K562 (cell line): Measurements from ENCODE around the gene POPDC2. TPM values are rescaled to one million over a fixed set of nuclear protein-coding genes. Genes with fewer than 3 reads are reported as not detected.
A peak's percentile ranks its signal among the peaks of the same experiment; 100 is the strongest.

ENCODE experiments used
- ATAC-seq: fragments of 200-7000 bp; cut with Tn5 transposase; 3 replicates; pipeline ENCODE4 v1.9.1; 2020; ENCODE audit warnings: moderate library complexity
- BruUV-seq: library from RNA; stranded (reverse); fragments of 400-500 nt; replicated peaks from 2 replicates; lab custom pipeline; 2021; lab: Mats Ljungman, UMichigan
- CTCF ChIA-PET: fragments of 300-600 bp; formaldehyde crosslinking; extraction: SDS; loops from one replicate; lab custom pipeline; 2021; ENCODE audit warnings: low intra/inter-chr PET ratio; lab: Yijun Ruan, JAX
- POLR2A ChIA-PET: fragments of 300-600, 350-650 bp; sonication (Branson Sonifier 250); formaldehyde crosslinking; extraction: SDS; loops from one replicate; lab custom pipeline; 2021; ENCODE audit warnings: antibody characterized with exemption, inconsistent platforms; lab: Yijun Ruan, JAX
- DNase-seq, 4 experiments: peaks; one replicate each; pipeline versions ENCODE4 v3.0.0 to v3.0.0-alpha.2; 2011 to 2018; ENCODE audit warnings: low spot score in 3 of 4, mixed read lengths in 3 of 4; ENCODE audit errors: extremely low read depth in 1 of 4
- FAIRE-seq: peaks from 2 replicates; lab custom pipeline; 2011; peaks lifted over from hg19 to GRCh38; lab: Jason Lieb, UNC
- H2AFZ ChIP-seq: 2 replicates; pipeline ENCODE4 v1.6.0; 2011; ENCODE audit warnings: low read depth, low read length, control low read depth, inconsistent platforms
- H3K27ac ChIP-seq: fragments of 200-600 bp; 3 replicates; pipeline ENCODE4 v1.8.0; 2011; ENCODE audit warnings: low read depth, mild to moderate bottlenecking, control low read depth, inconsistent platforms, low read length, moderate library complexity, mixed read lengths; ENCODE audit errors: extremely low read depth
- H3K27me3 ChIP-seq, 2 experiments: fragments of 300-600 bp in 1 of 2; 2 replicates in 1 of 2; 3 replicates in 1 of 2; pipeline versions ENCODE4 v1.6.0 to v1.8.0; 2011; ENCODE audit warnings: inconsistent platforms in 2 of 2, low read length in 2 of 2, mild to moderate bottlenecking in 1 of 2, mixed read lengths in 1 of 2, moderate library complexity in 1 of 2; ENCODE audit not compliant: control insufficient read depth in 2 of 2, insufficient read depth in 2 of 2
- H3K36me3 ChIP-seq: fragments of 300-600 bp; 3 replicates; pipeline ENCODE4 v1.8.0; 2011; ENCODE audit warnings: mild to moderate bottlenecking, low read length, inconsistent platforms; ENCODE audit not compliant: control insufficient read depth, insufficient read depth
- H3K4me1 ChIP-seq, 2 experiments: fragments of 200-600 bp in 1 of 2; replicated peaks in 1 of 2; 2 replicates in 1 of 2; 3 replicates in 1 of 2; pipeline versions ENCODE4 v1.5.1 to v1.8.0; 2011; ENCODE audit warnings: inconsistent platforms in 2 of 2, low read length in 2 of 2, mild to moderate bottlenecking in 1 of 2, mixed read lengths in 1 of 2, moderate library complexity in 1 of 2; ENCODE audit not compliant: control insufficient read depth in 2 of 2, insufficient read depth in 2 of 2
- H3K4me2 ChIP-seq: 2 replicates; pipeline ENCODE4 v1.6.1; 2011; ENCODE audit warnings: low read length, control low read depth, inconsistent platforms, mixed read lengths; ENCODE audit not compliant: insufficient read depth
- H3K4me3 ChIP-seq: fragments of 200-600 bp; sonication (generic), shearing (Covaris generic); 2 replicates; pipeline ENCODE4 v1.5.1; 2016; ENCODE audit warnings: control low read depth, inconsistent platforms
- H3K79me2 ChIP-seq: fragments of 200-600 bp; 3 replicates; pipeline ENCODE4 v1.8.0; 2011; ENCODE audit warnings: low read length, inconsistent platforms; ENCODE audit not compliant: control insufficient read depth, insufficient read depth
- H3K9ac ChIP-seq, 2 experiments: 2 replicates each; pipeline versions ENCODE4 v1.6.0 to v1.6.1; 2011; ENCODE audit warnings: low read depth in 2 of 2, low read length in 2 of 2, control low read depth in 1 of 2, inconsistent platforms in 1 of 2, mild to moderate bottlenecking in 1 of 2, mixed read lengths in 1 of 2; ENCODE audit not compliant: insufficient read depth in 1 of 2
- H3K9me1 ChIP-seq: one replicate; pipeline ENCODE4 v1.6.0; 2011; ENCODE audit warnings: inconsistent platforms, mild to moderate bottlenecking, low read length, moderate library complexity; ENCODE audit not compliant: control insufficient read depth, insufficient read depth
- H3K9me3 ChIP-seq: replicated peaks from 2 replicates; pipeline ENCODE4 v1.5.1; 2011; ENCODE audit warnings: low read depth, low read length, inconsistent platforms; ENCODE audit not compliant: control insufficient read depth, insufficient read depth
- H4K20me1 ChIP-seq: replicated peaks from 2 replicates; pipeline ENCODE4 v1.6.1; 2011; ENCODE audit warnings: low read length, inconsistent platforms, mixed read lengths; ENCODE audit not compliant: control insufficient read depth, insufficient read depth
- CREM ChIP-seq: IDR thresholded peaks from 2 replicates; pipeline ENCODE4 v1.6.1; 2014; ENCODE audit warnings: antibody characterized with exemption, low read depth
- CTBP1 ChIP-seq: fragments of 450-650 bp; IDR thresholded peaks from 2 replicates; pipeline ENCODE4 v1.6.1; 2016; ENCODE audit warnings: borderline replicate concordance
- CXXC5 ChIP-seq: fragments of 250-450 bp; sonication (Bioruptor Pico); IDR thresholded peaks from 2 replicates; pipeline ENCODE4 v1.8.0; 2022; ENCODE audit warnings: inconsistent platforms, mild to moderate bottlenecking, moderate library complexity
- GATAD2A ChIP-seq: fragments of 450-650 bp; IDR thresholded peaks from 2 replicates; pipeline ENCODE4 v1.6.1; 2017
- KDM4B ChIP-seq, 2 experiments: fragments of 450-650 bp in 1 of 2; sonication (generic) in 1 of 2; IDR thresholded peaks; 2 replicates each; pipeline ENCODE4 v1.6.1; 2016 to 2017; ENCODE audit warnings: borderline replicate concordance in 2 of 2, antibody characterized with exemption in 1 of 2, low read depth in 1 of 2, mild to moderate bottlenecking in 1 of 2
- MAZ ChIP-seq, 2 experiments: fragments of 450-650 bp in 1 of 2; sonication (generic) in 1 of 2; formaldehyde crosslinking; IDR thresholded peaks in 1 of 2; conservative IDR thresholded peaks in 1 of 2; 2 replicates each; pipeline versions ENCODE4 v1.4.0 to v1.5.0; 2020; ENCODE audit warnings: mild to moderate bottlenecking in 1 of 2, missing genetic modification reagents in 1 of 2
- NR2C1 ChIP-seq, 2 experiments: fragments of 450-650 bp; IDR thresholded peaks; 2 replicates each; pipeline ENCODE4 v1.6.1; 2017; ENCODE audit warnings: mild to moderate bottlenecking in 2 of 2, antibody characterized with exemption in 1 of 2, inconsistent platforms in 1 of 2, missing compliant biosample characterization in 1 of 2, missing genetic modification characterization in 1 of 2
- NR2C2 ChIP-seq, 2 experiments: fragments of 200-800 bp in 1 of 2; sonication (Bioruptor generic) in 1 of 2; sonication (generic) in 1 of 2; formaldehyde crosslinking in 1 of 2; IDR thresholded peaks; 2 replicates each; pipeline versions ENCODE4 v1.6.1 to v1.8.0; 2016 to 2022; ENCODE audit warnings: mild to moderate bottlenecking in 1 of 2, missing compliant biosample characterization in 1 of 2, missing genetic modification characterization in 1 of 2, missing genetic modification reagents in 1 of 2
- POLR2B ChIP-seq: fragments of 450-650 bp; IDR thresholded peaks from 2 replicates; pipeline ENCODE4 v1.6.1; 2018; ENCODE audit warnings: low read depth; ENCODE audit not compliant: partially characterized antibody
- SMC3 ChIP-seq: conservative IDR thresholded peaks from 2 replicates; pipeline ENCODE4 v1.6.1; 2011; ENCODE audit warnings: low read depth, low read length, improper control_type of control experiment; ENCODE audit not compliant: insufficient read depth
- TAF7 ChIP-seq: fragments of 450-650 bp; IDR thresholded peaks from 2 replicates; pipeline ENCODE4 v1.6.1; 2016; ENCODE audit warnings: missing genetic modification characterization, missing compliant biosample characterization
- ZNF324 ChIP-seq: fragments of 250-450 bp; sonication (Bioruptor Pico); IDR thresholded peaks from 2 replicates; pipeline ENCODE4 v1.4.0; 2020; ENCODE audit warnings: mild to moderate bottlenecking
- ZNF589 ChIP-seq: fragments of 200-800 bp; sonication (Bioruptor generic); IDR thresholded peaks from 2 replicates; pipeline ENCODE4 v1.6.1; 2016; ENCODE audit warnings: low read depth, missing genetic modification characterization, missing compliant biosample characterization
- WGBS: fragments of 100-300 bp; shearing (Covaris generic); methylation state at CpG from one replicate; pipeline ENCODE4 v1.1.6; 2016; ENCODE audit warnings: low coverage, mixed read lengths; ENCODE audit not compliant: insufficient coverage; ENCODE audit errors: missing lambda C conversion rate; 5-methylcytosine and 5-hydroxymethylcytosine counted together
- in situ Hi-C: fragments of 300-500 bp; cut with MboI; formaldehyde crosslinking; loops from 4 replicates; pipeline ENCODE4 v1.15.0; 2018; ENCODE audit warnings: inconsistent platforms, mixed read lengths
- intact Hi-C: fragments of 100-400 bp; cut with micrococcal nuclease; formaldehyde crosslinking; loops from 2 replicates; pipeline ENCODE4 v1.14.2; 2022
- polyA plus RNA-seq, 8 experiments: library from polyadenylated mRNA; depleted of rRNA in 4 of 8; stranded (reverse) in 5 of 8; unstranded in 3 of 8; fragments of >200 nt; fragmentation: Nextera tagmentation in 2 of 8; fragmentation: Illumina TruSeq in 1 of 8; extraction: Ambion mirVana in 2 of 8; extraction: Trizol in 1 of 8; gene quantifications; 2 replicates each; pipeline versions ENCODE4 v1.2.1 to v1.2.3, GENCODE V29; 2011 to 2014; ENCODE audit warnings: inconsistent platforms in 1 of 8, missing spikeins in 1 of 8
- total RNA-seq, 7 experiments: library from RNA; depleted of rRNA in 6 of 7; stranded (reverse); fragments of >200 nt in 6 of 7; fragmentation: Illumina TruSeq in 2 of 7; extraction: Trizol in 2 of 7; gene quantifications; 2 replicates each; pipeline versions ENCODE4 v1.2.1 to v1.2.3, GENCODE V29; 2011 to 2021; ENCODE audit warnings: low replicate concordance in 1 of 7
- TF ChIP-seq, protein P1 (sequence below): fragments of 450-650 bp; IDR thresholded peaks from 2 replicates; pipeline ENCODE4 v1.6.1; 2014; ENCODE audit warnings: low read depth, mild to moderate bottlenecking, moderate library complexity, borderline replicate concordance
- TF ChIP-seq, protein P2 (sequence below): fragments of 450-650 bp; IDR thresholded peaks from 2 replicates; pipeline ENCODE4 v1.6.1; 2018; ENCODE audit warnings: mild to moderate bottlenecking, low read depth; ENCODE audit not compliant: partially characterized antibody
- TF ChIP-seq, protein P3 (sequence below): fragments of 450-650 bp; formaldehyde crosslinking; IDR thresholded peaks from 2 replicates; pipeline ENCODE4 v1.4.0; 2022; ENCODE audit warnings: mild to moderate bottlenecking, moderate library complexity

The POPDC2 gene
- total and polyA plus RNA-seq, 9 of the 15 experiments (the other 6 are each of a cell fraction or from before 2014, with no cell fraction given) = 0.08 to 0.32 (median 0.13) TPM; not detected in 4

DNA sequence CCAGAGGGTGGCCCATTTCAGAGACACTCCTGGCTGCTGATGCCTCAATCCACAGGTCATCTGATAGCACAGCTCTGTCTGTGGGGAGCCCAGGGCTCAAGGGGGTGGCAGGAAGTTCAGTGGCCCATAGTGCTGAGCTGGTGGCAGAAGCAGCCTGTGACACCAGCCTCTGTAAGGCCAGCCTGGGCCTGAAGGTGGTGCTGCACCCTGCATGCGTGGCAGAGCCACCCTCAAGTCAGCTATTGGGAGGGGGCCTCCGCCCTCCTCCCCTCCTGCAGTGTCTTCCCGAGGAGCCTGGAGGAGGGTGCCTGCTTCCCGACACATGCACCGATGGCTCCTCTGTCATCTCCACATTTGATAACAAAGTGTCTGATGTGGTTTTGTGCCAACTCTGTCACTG lies 59.7 kb downstream of the POPDC2 start:
- in situ Hi-C loops (no loop called here), intact Hi-C loops (loop anchor here (1.0 kb wide), 1 partner anchor 77 kb away; the partner anchor contains the start of gene COX17)
- ChIA-PET POLR2A (interaction anchor here (0.6 to 0.8 kb wide), 2 partner anchors 217 to 293 kb away, joined by 4 read pairs; no protein-coding TSS in a partner anchor), CTCF (interaction anchor here (0.8 kb wide), 1 partner anchor 80 kb away, joined by 4 read pairs; no protein-coding TSS in a partner anchor)
- no TSS peak for BruUV-seq
- Histone ChIP-seq H2AFZ (no peak overlapping the region; the same call in 1 of the 2 replicates), H3K4me2 (no peak overlapping the region), H3K9me1 (no peaks in the 10 kb centered on the region), H3K79me2 (no peaks in the 10 kb centered on the region), H3K27ac (no peak overlapping the region), H3K27me3 (no peaks in the 10 kb centered on the region), H4K20me1 (no peaks in the 10 kb centered on the region), H3K9ac (peak overlapping the region in 1 of 2 experiments; percentile 70; a peak in 1 of 4 replicates), H3K4me1 (peaks cover 4 to 5% of the 10 kb centered on the region in 2 experiments), H3K36me3 (no peaks in the 10 kb centered on the region), H3K9me3 (no peaks in the 10 kb centered on the region), H3K4me3 (no peak overlapping the region)
- DNase-seq = peak; percentile 9 to 28 (median 16)
- FAIRE-seq = no peak
- 0% methylated on average over 1 of the region's 5 CpGs for WGBS
- ATAC-seq = peak; percentile 93
- no peak for TF ChIP-seq NR2C1 (IDR thresholded peaks at IDR 0.05)
- TF ChIP-seq NR2C1 (tag; IDR thresholded peaks at IDR 0.05) = peak; percentile 25; the same call in 1 of the 2 replicates
- TF ChIP-seq, protein P1, sequence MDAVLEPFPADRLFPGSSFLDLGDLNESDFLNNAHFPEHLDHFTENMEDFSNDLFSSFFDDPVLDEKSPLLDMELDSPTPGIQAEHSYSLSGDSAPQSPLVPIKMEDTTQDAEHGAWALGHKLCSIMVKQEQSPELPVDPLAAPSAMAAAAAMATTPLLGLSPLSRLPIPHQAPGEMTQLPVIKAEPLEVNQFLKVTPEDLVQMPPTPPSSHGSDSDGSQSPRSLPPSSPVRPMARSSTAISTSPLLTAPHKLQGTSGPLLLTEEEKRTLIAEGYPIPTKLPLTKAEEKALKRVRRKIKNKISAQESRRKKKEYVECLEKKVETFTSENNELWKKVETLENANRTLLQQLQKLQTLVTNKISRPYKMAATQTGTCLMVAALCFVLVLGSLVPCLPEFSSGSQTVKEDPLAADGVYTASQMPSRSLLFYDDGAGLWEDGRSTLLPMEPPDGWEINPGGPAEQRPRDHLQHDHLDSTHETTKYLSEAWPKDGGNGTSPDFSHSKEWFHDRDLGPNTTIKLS = peak; percentile 40; the same call in 1 of the 2 replicates
- no peak for TF ChIP-seq ZNF589 (CRISPR knock-in tag)
- TF ChIP-seq GATAD2A = no peak
- TF ChIP-seq ZNF324 (CRISPR knock-in tag) = no peak
- TF ChIP-seq CREM = 0 out of 2 replicates have a peak, but pooled peaks have one; percentile 19
- TF ChIP-seq CTBP1 = peak; percentile 14; the same call in 1 of the 2 replicates
- 0 out of 2 replicates have a peak, but pooled peaks have one; percentile 24 for TF ChIP-seq CXXC5 (CRISPR knock-in tag)
- no peak for TF ChIP-seq TAF7 (tag)
- TF ChIP-seq, protein P2, sequence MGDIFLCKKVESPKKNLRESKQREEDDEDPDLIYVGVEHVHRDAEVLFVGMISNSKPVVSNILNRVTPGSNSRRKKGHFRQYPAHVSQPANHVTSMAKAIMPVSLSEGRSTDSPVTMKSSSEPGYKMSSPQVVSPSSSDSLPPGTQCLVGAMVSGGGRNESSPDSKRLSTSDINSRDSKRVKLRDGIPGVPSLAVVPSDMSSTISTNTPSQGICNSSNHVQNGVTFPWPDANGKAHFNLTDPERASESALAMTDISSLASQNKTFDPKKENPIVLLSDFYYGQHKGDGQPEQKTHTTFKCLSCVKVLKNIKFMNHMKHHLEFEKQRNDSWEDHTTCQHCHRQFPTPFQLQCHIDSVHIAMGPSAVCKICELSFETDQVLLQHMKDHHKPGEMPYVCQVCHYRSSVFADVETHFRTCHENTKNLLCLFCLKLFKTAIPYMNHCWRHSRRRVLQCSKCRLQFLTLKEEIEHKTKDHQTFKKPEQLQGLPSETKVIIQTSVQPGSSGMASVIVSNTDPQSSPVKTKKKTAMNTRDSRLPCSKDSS = no peak
- TF ChIP-seq, protein P3, sequence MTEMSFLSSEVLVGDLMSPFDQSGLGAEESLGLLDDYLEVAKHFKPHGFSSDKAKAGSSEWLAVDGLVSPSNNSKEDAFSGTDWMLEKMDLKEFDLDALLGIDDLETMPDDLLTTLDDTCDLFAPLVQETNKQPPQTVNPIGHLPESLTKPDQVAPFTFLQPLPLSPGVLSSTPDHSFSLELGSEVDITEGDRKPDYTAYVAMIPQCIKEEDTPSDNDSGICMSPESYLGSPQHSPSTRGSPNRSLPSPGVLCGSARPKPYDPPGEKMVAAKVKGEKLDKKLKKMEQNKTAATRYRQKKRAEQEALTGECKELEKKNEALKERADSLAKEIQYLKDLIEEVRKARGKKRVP (CRISPR knock-in tag) = no peak
- TF ChIP-seq KDM4B (IDR thresholded peaks at IDR 0.05; ENCODE audit: borderline replicate concordance in 2 of 2, low read depth in 1 of 2) = 0 out of 4 replicates have a peak, but pooled peaks of 1 of the 2 experiments have one; percentile 51
- no peak for TF ChIP-seq POLR2B
- no peak for TF ChIP-seq NR2C2 (CRISPR knock-in tag; IDR thresholded peaks at IDR 0.05)
- peak; percentile 57; the same call in 1 of the 2 replicates for TF ChIP-seq NR2C2 (tag; IDR thresholded peaks at IDR 0.05)
- peak in 1 of 2 experiments; percentile 26; a peak in 1 of 4 replicates for TF ChIP-seq MAZ (CRISPR knock-in tag; conservative IDR thresholded peaks at IDR 0.05 in 1 of 2, IDR thresholded peaks at IDR 0.05 in 1 of 2)
- TF ChIP-seq SMC3 = 0 out of 2 replicates have a peak, but pooled peaks have one; percentile 6
